HK-2 (cell line): Measurements from ENCODE around the gene DDA1.
A peak's percentile ranks its signal among the peaks of the same experiment; 100 is the strongest.
"Not testable (repeated sequence)": the region's sequence is repeated elsewhere in the genome, so short reads cannot be mapped to it uniquely, and the experiment has no call there.

Experiments used
- DNase-seq: peaks from one replicate; pipeline ENCODE4 v3.0.0-alpha.2; 2018; ENCODE audit not compliant: unreplicated experiment

Gene DDA1

GRCh38 chr19:17346109-17346671 lies 36.8 kb downstream of the DDA1 start:
- DNase-seq = peak; percentile 81

- no peak for DNase-seq
These were observed 38.0 kb downstream of the DDA1 start for GRCh38 chr19:17347361-17347760.

DNA sequence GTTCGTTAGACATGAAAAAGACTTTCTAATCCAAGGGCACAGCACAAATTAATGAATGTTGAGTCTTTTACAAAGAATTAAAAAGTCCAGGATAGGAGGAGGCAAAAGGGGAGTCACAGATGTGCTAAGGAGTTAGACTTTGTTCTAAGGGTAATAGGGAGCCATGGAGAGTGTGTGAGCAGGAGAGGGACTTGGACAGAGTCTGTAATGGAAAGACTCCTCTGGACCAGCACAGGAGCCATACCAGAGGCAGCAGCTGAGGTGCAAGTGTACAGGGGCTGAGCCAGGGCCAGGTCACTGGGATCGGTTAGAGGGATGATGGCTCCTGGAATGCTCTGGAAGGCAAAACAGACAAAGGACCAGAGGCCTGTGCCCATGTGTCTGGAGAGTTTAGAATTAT lies 38.5 kb downstream of the DDA1 start:
- DNase-seq = no peak

DNA sequence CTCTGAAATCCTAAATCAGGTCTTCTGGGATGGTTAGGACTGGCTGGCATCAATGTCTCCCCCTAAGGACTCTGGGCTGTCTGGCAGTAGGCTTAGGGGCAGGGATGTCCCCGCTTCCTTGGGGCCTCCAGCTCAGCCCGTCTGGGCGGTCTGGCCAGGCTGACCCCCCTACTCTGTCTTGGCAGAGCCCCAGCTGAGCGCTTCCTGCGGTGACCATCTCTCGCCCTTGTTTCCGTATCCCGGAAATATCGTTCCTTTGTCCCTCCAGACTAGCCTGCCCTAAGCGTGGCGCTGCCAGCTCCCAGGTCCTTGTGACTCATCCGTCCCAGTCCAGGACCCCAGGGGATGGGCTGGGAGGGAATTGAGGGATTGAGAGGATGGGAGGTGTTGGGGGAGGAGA lies 39.3 kb downstream of the DDA1 start:
- peak; percentile 47 for DNase-seq

GRCh38 chr19:17351815-17352435 lies 42.6 kb downstream of the DDA1 start:
- no peak for DNase-seq

DNA sequence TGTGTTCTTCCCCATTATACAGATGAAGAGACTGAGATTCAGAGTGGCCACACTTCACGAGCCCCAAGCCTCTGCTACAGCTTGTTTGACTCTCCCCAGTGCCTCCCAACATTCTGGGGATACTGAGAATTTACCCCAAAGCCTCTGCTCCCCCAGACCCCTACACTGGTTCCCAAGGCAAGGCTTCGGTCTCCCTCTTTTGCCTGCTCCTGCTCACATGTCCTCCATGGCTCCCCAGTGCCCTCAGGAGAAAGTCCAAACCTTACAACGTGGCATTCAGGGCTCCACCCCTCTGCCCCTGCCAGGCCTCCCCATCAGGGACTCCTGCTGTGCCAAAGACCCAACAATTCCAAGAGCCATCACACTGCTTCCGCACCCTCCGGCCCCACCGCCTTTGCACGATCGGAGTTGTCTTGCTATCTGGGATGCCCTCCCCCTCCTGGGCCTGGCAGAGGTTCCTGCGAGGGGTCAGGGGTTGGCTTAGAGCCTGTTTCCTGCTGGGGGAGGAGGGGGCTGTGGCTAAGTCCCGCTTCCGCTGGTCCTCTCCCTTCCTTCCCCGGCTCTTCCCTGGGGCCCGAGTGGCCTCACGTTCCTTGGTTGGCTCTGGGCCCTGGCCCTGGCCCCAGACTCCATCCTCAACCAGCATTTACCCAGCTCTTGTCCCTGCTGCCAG lies 43.4 kb downstream of the DDA1 start:
- no peak for DNase-seq

GRCh38 chr19:17353386-17353785 lies 44.0 kb downstream of the DDA1 start:
- no peak for DNase-seq

DNA sequence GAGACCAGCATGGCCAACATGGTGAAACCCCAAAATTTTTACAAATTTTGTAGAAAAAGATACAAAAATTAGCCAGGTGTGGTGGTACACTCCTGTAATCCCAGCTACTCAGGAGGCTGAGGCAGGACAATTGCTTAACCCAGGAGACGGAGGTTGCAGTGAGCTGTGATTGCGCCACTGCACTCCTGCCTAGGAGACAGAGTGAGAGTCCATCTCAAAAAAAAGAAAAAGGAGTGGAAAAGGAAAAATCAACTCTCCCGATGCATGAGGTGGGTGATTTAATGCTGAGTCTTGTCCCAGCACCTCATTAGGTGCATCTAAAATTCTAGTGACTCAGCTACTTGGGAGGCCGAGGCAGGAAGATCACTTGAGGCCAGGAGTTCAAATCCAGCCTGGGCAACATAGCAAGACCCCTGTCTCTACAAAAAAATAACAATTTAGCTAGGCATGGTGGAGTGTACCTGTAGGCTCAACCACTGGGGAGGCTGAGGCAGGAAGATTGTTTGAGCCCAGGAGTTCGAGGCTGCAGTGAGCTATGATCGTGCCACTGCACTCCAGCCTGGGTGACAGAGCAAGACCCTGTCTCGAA lies 47.8 kb downstream of the DDA1 start:
- DNase-seq = no peak

DNA sequence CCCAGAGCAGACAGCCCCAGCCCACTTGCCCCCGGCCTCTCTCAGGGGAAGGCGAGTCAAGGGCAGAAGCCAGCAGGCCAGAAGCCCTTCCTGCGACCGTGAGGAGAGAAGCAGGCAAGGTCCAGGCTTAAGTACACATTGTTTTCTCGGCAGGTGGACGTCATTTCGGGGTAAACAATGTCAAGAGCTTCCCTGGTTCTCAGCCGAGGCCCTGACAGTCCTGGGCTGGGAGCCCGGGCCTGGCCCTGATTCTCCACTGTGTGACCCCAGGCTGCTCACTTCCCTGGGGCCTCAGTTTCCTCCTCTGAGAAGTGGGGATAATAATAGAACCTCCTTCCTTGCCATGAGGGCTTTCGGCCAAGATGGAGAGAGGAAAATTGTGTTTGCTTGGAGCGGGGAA lies 48.4 kb downstream of the DDA1 start:
- DNase-seq = no peak

GRCh38 chr19:17358395-17358794 lies 49.0 kb downstream of the DDA1 start:
- peak; percentile 33 for DNase-seq

GRCh38 chr19:17359905-17360800 lies 50.8 kb downstream of the DDA1 start:
- DNase-seq = no peak

DNA sequence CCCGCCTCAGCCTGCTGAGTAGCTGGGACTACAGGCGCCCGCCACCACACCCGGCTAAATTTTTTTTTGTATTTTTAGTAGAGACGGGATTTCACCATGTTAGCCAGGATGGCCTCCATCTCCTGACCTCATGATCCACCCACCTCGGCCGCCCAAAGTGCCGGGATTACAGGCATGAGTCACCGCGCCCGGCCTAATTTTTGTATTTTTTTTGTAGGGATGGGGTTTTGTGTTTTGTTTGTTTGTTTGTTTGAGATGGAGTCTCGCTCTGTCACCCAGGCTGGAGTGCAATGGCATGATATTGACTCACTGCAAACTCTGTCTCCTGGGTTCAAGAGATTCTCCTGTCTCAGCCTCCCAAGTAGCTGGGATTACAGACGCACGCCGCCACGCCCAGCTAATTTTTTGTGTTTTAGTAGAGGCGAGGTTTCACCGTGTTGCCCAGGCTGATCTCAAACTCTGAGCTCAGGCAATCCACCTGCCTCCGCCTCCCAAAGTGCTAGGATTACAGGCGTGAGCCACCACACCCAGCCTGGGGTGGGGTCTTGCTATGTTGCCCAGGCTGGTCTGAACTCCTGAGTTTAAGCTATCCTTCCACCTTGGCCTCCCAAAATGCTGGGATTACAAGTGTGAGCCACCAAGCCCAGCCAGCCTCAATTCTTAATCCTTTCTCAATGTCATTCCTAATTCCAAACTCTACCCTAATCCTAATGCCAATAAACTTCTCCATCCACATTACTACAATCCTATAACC lies 54.7 kb downstream of the DDA1 start:
- not testable (repeated sequence) for DNase-seq

GRCh38 chr19:17365361-17365760 lies 56.0 kb downstream of the DDA1 start:
- no peak for DNase-seq

GRCh38 chr19:17370026-17370587 lies 60.7 kb downstream of the DDA1 start:
- no peak for DNase-seq
